Panc1 (cell line): ENCODE measurements around the gene ZNF326. TPM values are rescaled to one million over a fixed set of nuclear protein-coding genes. Genes with fewer than 3 reads are reported as not detected.
"Not testable (repeated sequence)": the region's sequence is repeated elsewhere in the genome, so short reads cannot be mapped to it uniquely, and the experiment has no call there.

Source experiments
- ATAC-seq: fragments of 200-7000 bp; cut with Tn5 transposase; 2 replicates; pipeline ENCODE4 v1.9.1; 2020; ENCODE audit warnings: mild to moderate bottlenecking, moderate library complexity
- BruUV-seq: library from RNA; stranded (reverse); fragments of 400-500 nt; replicated peaks from 2 replicates; lab custom pipeline; 2021; lab: Mats Ljungman, UMichigan
- CTCF ChIA-PET: fragments of 300-600 bp; sonication (Branson Sonifier 250); formaldehyde crosslinking; loops from one replicate; lab custom pipeline; 2022; ENCODE audit warnings: antibody characterized with exemption; lab: Charles Lee
- POLR2A ChIA-PET: fragments of 300-600 bp; sonication (Branson Sonifier 250); formaldehyde crosslinking; loops from one replicate; lab custom pipeline; 2022; ENCODE audit warnings: antibody characterized with exemption; lab: Charles Lee
- DNase-seq: peaks from one replicate; pipeline ENCODE4 v3.0.0-alpha.2; 2010; ENCODE audit warnings: low read depth, low spot score
- H3K27ac ChIP-seq: 2 replicates; pipeline ENCODE4 v1.5.1; 2011; ENCODE audit warnings: mild to moderate bottlenecking, low read length, inconsistent platforms
- H3K27me3 ChIP-seq: fragments of 200-500 bp; sonication (Bioruptor generic); 2 replicates; pipeline ENCODE4 v1.6.0; 2014; ENCODE audit warnings: low read length, inconsistent platforms; ENCODE audit not compliant: control insufficient read depth, insufficient read depth
- H3K36me3 ChIP-seq: fragments of 200-500 bp; sonication (Bioruptor generic); 2 replicates; pipeline ENCODE4 v1.5.1; 2014; ENCODE audit warnings: inconsistent platforms, mild to moderate bottlenecking, low read length, moderate library complexity; ENCODE audit not compliant: control insufficient read depth, insufficient read depth
- H3K4me1 ChIP-seq: 2 replicates; pipeline ENCODE4 v1.5.1; 2011; ENCODE audit warnings: inconsistent platforms, mild to moderate bottlenecking, low read length, moderate library complexity; ENCODE audit not compliant: control insufficient read depth, insufficient read depth
- H3K4me3 ChIP-seq, 2 experiments: 2 replicates each; pipeline ENCODE4 v1.5.1; 2011 to 2012; ENCODE audit warnings: low read depth in 2 of 2, low read length in 2 of 2, mild to moderate bottlenecking in 2 of 2, inconsistent platforms in 1 of 2, moderate library complexity in 1 of 2
- H3K9me3 ChIP-seq: fragments of 200-500 bp; sonication (Bioruptor generic); 2 replicates; pipeline ENCODE4 v1.5.1; 2014; ENCODE audit warnings: low read depth, mild to moderate bottlenecking, inconsistent platforms, low read length, moderate library complexity; ENCODE audit not compliant: control insufficient read depth, insufficient read depth
- POLR2AphosphoS5 ChIP-seq: IDR thresholded peaks from 2 replicates; pipeline ENCODE4 v1.6.1; 2012; ENCODE audit warnings: mild to moderate bottlenecking, low read depth, low read length, moderate library complexity
- SIN3A ChIP-seq: IDR thresholded peaks from 2 replicates; pipeline ENCODE4 v1.6.1; 2012; ENCODE audit warnings: low read depth, mild to moderate bottlenecking, low read length, moderate library complexity, borderline replicate concordance; ENCODE audit not compliant: insufficient read depth
- TCF7L2 ChIP-seq: IDR thresholded peaks from 2 replicates; pipeline ENCODE4 v1.6.1; 2011; ENCODE audit warnings: mild to moderate bottlenecking, low read depth, low read length, inconsistent platforms
- in situ Hi-C: cut with HindIII; loops from 2 replicates; pipeline ENCODE4 v1.10.0; 2016; ENCODE audit warnings: low sequenced_read_pairs, low pct_unique_long_range_greater_than_20kb
- intact Hi-C: fragments of 100-400 bp; cut with micrococcal nuclease; formaldehyde crosslinking; loops from one replicate; pipeline ENCODE4 v1.10.0; 2022; ENCODE audit not compliant: unreplicated experiment
- total RNA-seq: library from RNA; stranded (reverse); gene quantifications from one replicate; pipeline ENCODE4 v1.2.1, GENCODE V29; 2021; ENCODE audit not compliant: unreplicated experiment
- TF ChIP-seq, protein P1 (sequence below), 2 experiments: IDR thresholded peaks; 2 replicates each; pipeline ENCODE4 v1.6.1; 2011 to 2012; ENCODE audit warnings: low read depth in 2 of 2, control low read depth in 1 of 2, low read length in 1 of 2, mild to moderate bottlenecking in 1 of 2, moderate library complexity in 1 of 2; ENCODE audit not compliant: insufficient read depth in 1 of 2
- TF ChIP-seq, protein P2 (sequence below): fragments of 450-650 bp; IDR thresholded peaks from 2 replicates; pipeline ENCODE4 v1.5.1; 2017; ENCODE audit warnings: mild to moderate bottlenecking

The ZNF326 gene
- total RNA-seq, 1 experiment from 2014 or later, result 19.7 TPM

DNA sequence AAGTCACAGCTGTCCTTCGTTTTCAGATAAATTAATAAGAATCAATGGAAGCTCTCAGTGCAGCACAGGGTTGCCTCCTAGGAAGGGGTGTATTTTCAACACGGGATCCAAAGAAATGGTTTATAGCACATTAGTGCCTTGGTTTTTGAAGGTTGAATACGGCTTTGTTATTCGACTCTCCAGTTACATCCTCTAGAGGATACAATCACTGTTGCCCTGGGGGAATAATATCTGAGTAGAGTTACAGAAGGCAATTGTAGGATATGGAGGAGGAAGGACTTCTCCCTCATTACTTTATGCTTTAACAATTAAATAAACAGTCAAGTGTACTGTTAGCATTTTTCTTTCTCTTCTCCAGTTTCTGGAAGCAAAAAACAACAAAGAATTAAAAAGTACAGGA, 14.3 kb upstream of the ZNF326 start:
- ChIA-PET CTCF (no interaction called here), POLR2A (no interaction called here)
- TF ChIP-seq POLR2AphosphoS5 (no peak), SIN3A (no peak), TCF7L2 (no peak)
- TF ChIP-seq, protein P1, sequence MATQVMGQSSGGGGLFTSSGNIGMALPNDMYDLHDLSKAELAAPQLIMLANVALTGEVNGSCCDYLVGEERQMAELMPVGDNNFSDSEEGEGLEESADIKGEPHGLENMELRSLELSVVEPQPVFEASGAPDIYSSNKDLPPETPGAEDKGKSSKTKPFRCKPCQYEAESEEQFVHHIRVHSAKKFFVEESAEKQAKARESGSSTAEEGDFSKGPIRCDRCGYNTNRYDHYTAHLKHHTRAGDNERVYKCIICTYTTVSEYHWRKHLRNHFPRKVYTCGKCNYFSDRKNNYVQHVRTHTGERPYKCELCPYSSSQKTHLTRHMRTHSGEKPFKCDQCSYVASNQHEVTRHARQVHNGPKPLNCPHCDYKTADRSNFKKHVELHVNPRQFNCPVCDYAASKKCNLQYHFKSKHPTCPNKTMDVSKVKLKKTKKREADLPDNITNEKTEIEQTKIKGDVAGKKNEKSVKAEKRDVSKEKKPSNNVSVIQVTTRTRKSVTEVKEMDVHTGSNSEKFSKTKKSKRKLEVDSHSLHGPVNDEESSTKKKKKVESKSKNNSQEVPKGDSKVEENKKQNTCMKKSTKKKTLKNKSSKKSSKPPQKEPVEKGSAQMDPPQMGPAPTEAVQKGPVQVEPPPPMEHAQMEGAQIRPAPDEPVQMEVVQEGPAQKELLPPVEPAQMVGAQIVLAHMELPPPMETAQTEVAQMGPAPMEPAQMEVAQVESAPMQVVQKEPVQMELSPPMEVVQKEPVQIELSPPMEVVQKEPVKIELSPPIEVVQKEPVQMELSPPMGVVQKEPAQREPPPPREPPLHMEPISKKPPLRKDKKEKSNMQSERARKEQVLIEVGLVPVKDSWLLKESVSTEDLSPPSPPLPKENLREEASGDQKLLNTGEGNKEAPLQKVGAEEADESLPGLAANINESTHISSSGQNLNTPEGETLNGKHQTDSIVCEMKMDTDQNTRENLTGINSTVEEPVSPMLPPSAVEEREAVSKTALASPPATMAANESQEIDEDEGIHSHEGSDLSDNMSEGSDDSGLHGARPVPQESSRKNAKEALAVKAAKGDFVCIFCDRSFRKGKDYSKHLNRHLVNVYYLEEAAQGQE (IDR thresholded peaks at IDR 0.05; ENCODE audit: insufficient read depth in 1 of 2, low read depth in 2 of 2, low read length in 1 of 2), result no peak
- TF ChIP-seq, protein P2, sequence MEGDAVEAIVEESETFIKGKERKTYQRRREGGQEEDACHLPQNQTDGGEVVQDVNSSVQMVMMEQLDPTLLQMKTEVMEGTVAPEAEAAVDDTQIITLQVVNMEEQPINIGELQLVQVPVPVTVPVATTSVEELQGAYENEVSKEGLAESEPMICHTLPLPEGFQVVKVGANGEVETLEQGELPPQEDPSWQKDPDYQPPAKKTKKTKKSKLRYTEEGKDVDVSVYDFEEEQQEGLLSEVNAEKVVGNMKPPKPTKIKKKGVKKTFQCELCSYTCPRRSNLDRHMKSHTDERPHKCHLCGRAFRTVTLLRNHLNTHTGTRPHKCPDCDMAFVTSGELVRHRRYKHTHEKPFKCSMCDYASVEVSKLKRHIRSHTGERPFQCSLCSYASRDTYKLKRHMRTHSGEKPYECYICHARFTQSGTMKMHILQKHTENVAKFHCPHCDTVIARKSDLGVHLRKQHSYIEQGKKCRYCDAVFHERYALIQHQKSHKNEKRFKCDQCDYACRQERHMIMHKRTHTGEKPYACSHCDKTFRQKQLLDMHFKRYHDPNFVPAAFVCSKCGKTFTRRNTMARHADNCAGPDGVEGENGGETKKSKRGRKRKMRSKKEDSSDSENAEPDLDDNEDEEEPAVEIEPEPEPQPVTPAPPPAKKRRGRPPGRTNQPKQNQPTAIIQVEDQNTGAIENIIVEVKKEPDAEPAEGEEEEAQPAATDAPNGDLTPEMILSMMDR, result no peak
- no peak overlapping the region for H3K4me3 ChIP-seq
- no peaks in the 10 kb centered on the region for H3K9me3 ChIP-seq
- H3K36me3 ChIP-seq, result no peaks in the 10 kb centered on the region
- no peak for DNase-seq
- H3K27ac ChIP-seq, result no peak overlapping the region
- in situ Hi-C loops, result no loop called here
- H3K4me1 ChIP-seq, result no peaks in the 10 kb centered on the region
- no peaks in the 10 kb centered on the region for H3K27me3 ChIP-seq
- intact Hi-C loops, result no loop called here
- ATAC-seq, result no peak
- BruUV-seq, result no TSS peak

DNA sequence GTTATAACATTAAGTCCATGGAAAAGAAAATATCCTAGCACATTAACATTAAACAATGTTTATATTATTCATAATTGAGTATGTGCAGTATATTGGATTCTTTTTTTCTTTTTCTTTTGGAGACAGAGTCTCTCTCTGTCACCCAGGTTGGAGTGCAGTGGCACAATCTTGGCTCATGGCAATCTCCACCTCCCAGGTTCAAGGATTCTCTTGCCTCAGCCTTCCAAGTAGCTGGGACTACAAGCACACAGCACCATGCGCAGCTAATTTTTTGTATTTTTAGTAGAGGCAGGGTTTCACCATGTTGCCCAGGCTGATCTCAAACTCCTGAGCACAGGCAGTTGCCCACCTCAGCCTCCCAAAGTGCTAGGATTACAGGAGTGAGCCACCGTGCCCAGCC, 12.1 kb upstream of the ZNF326 start:
- H3K27me3 ChIP-seq, DNase-seq, ATAC-seq, intact Hi-C loops, H3K4me1 ChIP-seq, H3K9me3 ChIP-seq, H3K36me3 ChIP-seq, POLR2A ChIA-PET, BruUV-seq, in situ Hi-C loops, H3K4me3 ChIP-seq, H3K27ac ChIP-seq, CTCF ChIA-PET: not testable (repeated sequence)

DNA sequence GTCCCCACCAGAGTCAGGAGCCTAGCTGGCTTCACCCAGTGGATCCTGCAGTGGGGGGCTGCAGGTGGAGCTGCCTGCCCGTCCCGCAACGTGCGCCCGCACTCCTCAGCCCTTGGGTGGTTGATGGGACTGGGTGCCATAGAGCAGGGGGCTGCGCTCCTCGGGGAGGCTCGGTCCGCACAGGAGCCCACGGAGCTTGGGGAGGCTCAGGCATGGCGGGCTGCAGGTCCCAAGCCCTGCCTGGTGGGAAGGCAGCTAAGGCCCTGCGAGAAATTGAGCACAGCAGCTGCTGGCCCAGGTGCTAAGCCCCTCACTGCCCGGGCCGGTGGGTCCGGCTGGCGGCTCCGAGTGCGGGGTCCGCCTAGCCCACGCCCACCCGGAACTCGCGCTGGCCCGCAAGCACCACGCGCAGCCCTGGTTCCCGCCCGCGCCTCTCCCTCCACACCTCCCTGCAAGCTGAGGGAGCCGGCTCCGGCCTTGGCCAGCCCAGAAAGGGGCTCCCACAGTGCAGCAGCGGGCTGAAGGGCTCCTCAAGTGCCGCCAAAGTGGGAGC, 10.3 kb upstream of the ZNF326 start:
- POLR2A ChIA-PET, H3K36me3 ChIP-seq, in situ Hi-C loops, H3K4me1 ChIP-seq, DNase-seq, H3K27ac ChIP-seq, CTCF ChIA-PET, H3K9me3 ChIP-seq, H3K4me3 ChIP-seq, H3K27me3 ChIP-seq, BruUV-seq, ATAC-seq: not testable (repeated sequence)
- intact Hi-C loops, result loop anchor here (5.0 kb wide), 3 partner anchors 142 to 357 kb away; no protein-coding TSS in a partner anchor
